Heart left ventricle (tissue), 13 donors: ENCODE results near the gene NUP42.

Source experiments
- POLR2A ChIP-seq, 2 donors: fragments of 450-650 bp; IDR thresholded peaks; one replicate each; pipeline ENCODE4 v1.6.1; 2017; ENCODE audit warnings: antibody characterized with exemption in 2 of 2, mild to moderate bottlenecking in 2 of 2, moderate library complexity in 2 of 2
- TF ChIP-seq, protein P1 (sequence below), 12 donors: fragments of 200-600 bp; sonication (generic) in 4 of 12; IDR thresholded peaks; one replicate each; pipeline versions ENCODE4 v1.5.0 to v1.8.0; 2018 to 2022; ENCODE audit warnings: antibody characterized with exemption in 12 of 12, mild to moderate bottlenecking in 5 of 12
- donor health status: ischemic (EF 13 %, LVEDD 7.1; RV severe dilation, severe dysfunction).
- donor health status: DM: no; HTN: yes; CAD: no.
- donor health status: DM: no; HTN: no; CAD: no.
- donor health status: ischemic (EF 25% LVEDD 6.9; RV normal size, moderate dysfunction).
- donor health status: ischemic (EF 25% LVEDD 5.7; RV mildly dilated, moderate dysfunction).
- donor health status: ischemic (EF 35%, LVEDD 5.7; RV mildly dilated, moderate dysfunction).
- donor health status: nonischemic (EF 11% LVEDD 7.7; RV severe dilation, severe dysfunction).
- donor health status: DM: yes; HTN: yes; CAD: no.
- donor health status: PGD.
- donor health status: ischemic (EF 29% LVEDD 5.4; RV normal size, mild dysfunction).
- donor health status: nonischemic (EF 23%, LVEDD 6.1; RV moderate dilation, normal function).

DNA sequence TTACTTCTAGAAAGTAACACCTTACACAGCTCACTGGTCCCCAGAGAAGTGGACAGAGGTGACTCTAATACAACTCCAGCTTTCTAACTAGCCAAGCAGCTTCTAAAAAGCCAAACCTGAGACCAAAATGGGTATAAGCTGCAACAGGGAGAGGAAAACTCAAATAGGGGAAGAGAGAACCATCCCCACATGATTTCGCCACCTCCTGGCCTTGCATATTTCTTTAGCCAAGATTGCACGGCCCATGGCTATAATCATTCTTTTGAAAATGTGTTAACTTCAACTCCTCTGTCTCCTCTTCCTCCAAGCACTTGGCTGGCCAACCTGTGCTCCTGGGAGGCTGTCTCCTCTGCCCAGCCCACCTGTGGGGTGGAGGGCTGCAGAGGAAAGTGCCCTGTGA is 28.7 kb downstream of the NUP42 start:
- TF ChIP-seq, protein P1, sequence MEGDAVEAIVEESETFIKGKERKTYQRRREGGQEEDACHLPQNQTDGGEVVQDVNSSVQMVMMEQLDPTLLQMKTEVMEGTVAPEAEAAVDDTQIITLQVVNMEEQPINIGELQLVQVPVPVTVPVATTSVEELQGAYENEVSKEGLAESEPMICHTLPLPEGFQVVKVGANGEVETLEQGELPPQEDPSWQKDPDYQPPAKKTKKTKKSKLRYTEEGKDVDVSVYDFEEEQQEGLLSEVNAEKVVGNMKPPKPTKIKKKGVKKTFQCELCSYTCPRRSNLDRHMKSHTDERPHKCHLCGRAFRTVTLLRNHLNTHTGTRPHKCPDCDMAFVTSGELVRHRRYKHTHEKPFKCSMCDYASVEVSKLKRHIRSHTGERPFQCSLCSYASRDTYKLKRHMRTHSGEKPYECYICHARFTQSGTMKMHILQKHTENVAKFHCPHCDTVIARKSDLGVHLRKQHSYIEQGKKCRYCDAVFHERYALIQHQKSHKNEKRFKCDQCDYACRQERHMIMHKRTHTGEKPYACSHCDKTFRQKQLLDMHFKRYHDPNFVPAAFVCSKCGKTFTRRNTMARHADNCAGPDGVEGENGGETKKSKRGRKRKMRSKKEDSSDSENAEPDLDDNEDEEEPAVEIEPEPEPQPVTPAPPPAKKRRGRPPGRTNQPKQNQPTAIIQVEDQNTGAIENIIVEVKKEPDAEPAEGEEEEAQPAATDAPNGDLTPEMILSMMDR (IDR thresholded peaks at IDR 0.05) = no peak
- no peak for TF ChIP-seq POLR2A (IDR thresholded peaks at IDR 0.05)
